Measurements from ENCODE around the gene RNF112.

DNA sequence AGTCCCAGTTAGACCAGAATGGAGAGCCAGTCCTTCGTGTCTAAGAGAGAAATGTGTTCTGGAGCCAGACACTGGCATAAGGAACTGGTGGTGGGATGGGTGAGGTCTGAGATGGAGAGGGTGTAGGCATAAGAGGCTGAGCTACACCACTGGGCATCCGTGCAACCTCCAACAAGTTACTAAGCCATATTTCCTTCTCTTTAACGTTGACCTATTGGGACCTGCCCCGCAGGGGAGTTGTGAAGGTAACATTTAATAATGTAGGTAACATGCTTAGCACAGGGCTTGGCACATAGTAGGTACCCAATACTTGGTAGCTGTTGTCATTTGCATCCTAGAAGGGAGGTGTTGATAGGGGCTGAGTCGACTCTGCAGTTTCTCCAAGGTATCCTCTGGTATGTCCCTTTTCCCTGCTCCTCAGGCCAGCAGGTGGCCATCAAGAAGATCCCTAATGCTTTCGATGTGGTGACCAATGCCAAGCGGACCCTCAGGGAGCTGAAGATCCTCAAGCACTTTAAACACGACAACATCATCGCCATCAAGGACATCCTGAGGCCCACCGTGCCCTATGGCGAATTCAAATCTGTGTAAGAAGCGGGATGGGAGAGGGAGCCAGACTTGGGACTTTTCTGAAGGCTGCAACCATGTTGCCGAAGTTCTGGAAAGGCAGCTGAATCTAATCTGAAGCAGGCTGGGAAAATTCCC, 31.5 kb upstream of the RNF112 start:
- TF ChIP-seq, protein P1, sequence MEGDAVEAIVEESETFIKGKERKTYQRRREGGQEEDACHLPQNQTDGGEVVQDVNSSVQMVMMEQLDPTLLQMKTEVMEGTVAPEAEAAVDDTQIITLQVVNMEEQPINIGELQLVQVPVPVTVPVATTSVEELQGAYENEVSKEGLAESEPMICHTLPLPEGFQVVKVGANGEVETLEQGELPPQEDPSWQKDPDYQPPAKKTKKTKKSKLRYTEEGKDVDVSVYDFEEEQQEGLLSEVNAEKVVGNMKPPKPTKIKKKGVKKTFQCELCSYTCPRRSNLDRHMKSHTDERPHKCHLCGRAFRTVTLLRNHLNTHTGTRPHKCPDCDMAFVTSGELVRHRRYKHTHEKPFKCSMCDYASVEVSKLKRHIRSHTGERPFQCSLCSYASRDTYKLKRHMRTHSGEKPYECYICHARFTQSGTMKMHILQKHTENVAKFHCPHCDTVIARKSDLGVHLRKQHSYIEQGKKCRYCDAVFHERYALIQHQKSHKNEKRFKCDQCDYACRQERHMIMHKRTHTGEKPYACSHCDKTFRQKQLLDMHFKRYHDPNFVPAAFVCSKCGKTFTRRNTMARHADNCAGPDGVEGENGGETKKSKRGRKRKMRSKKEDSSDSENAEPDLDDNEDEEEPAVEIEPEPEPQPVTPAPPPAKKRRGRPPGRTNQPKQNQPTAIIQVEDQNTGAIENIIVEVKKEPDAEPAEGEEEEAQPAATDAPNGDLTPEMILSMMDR (IDR thresholded peaks at IDR 0.05), result no peak
- TF ChIP-seq POLR2A (IDR thresholded peaks at IDR 0.05) (no peak), POLR2AphosphoS5 (IDR thresholded peaks at IDR 0.05) (no peak), EP300 (IDR thresholded peaks at IDR 0.05) (no peak)

All from upper lobe of left lung (tissue), 4 donors.